Cerebellar cortex (tissue), 1 donor: ENCODE results near the gene QPCTL.

Experiments
- DNase-seq: peaks from one replicate; pipeline ENCODE4 v3.0.0-alpha.2; 2015; ENCODE audit warnings: low spot score

The QPCTL gene

GRCh38 chr19:45692187-45693105, at the start of gene QPCTL:
QPCTL (plus strand) TSS chr19:45692666; CDS start chr19:45692704, 38 bp downstream.
- peak; percentile 100 for DNase-seq

DNA sequence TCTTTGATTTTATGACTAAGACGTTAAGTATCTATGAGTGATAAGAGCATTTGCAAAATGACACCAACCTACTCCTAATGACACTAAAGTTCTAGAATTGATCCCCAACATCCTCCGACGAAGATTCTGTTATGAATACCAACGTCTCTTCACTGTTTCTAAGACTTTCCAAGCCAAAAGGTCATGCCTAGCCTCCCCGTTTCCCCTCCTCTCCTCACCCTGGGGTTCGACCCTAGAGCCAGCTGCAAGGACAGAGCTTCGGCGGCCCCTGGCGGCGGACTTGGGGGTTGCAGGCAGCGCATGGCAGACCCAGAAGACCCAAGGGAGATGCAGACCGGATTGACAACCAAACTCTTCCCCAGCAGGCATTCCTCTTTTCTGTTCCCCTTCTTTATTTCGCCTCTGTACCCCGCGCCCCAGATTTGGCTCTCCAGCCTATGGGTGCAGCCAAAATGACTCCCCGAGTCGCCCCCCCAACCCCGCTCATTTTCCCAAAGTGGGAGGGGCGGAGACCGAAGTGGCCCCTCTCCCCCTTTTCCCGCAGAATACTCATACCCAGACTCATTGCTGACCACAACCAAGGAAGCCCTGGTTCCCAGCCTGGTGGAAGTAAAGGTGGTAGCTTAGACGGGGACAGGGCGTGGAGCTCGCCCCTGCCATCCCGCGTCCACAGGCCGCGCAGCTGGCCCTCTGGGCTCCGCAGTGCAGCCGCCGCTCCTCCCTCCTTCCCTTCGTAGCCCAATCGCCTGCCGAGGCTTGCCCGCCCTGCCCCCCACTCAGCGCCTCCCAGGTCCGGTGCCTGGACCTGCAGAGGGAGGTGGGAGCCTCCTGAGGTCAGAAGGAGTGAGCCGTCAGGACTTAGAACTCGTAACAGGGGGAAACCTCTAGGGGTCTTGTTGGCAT, 49.2 kb upstream of the QPCTL start:
- DNase-seq, result peak; percentile 90

DNA sequence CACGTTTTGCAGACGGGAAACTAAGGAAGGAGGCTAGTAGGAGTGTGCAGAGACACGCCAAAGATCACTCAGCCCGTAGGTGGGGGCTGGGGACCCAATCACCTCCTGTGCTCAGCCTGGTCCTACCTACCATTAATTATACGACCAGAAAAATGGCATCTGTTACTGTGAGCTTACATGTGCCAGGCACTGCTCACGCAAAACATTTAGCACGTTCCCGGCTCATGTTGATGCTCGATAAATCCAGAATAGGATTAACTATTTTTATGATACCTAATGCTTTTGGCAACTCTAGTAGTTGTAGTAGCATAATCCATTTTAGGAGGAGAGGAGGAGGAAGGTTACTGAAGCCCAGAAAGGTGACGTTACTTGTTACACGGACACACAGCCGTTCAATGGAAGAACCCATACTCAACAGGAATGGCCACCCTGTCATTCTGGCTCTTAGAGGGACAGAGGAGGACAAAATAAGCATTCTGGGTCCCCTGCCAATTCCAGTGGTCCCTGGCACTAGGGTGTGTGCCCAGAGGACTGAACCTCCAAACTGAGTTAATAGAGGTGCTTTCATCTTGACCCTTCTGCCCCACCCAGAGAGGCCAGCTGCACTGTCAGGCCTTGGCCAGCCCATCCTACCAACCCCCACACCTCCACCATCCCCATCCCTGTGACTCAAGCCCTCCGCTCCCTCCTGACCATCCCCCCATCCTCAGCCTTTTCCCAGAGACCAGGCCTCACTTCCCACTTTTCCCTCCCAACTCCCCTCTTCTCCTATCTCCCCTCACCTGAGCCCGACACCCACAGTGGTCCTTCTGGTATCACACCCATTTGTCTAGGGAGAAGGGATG, 48.3 kb upstream of the QPCTL start:
- peak; percentile 48 for DNase-seq

DNA sequence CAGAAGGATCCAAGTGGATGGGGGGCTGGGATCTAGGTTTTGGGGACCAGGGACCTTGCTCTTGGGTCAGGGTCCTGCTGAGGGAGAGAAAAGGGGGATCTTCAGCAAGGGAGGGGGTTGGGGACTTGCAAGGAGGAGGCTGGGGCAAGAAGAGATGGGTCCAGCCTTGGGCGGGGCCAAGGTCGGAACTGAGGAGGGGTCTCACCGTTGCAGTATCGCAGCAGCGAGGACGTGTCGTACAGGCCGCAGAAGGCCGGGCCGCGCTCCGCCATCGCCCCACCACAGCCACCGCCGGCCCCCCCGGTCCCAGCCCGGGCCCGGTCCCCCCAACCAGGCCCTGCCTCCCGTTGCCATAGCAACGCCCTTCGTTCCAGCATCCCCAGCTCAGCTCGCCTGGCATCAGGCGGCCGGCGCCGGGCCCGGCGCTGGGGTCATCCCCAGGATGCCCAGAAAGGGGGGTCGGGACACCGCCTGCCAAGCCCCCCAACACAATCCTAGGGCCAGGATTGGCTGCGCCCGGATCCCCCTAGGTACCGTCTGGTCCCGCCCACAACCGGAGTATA, 47.3 kb upstream of the QPCTL start:
- no peak for DNase-seq

DNA sequence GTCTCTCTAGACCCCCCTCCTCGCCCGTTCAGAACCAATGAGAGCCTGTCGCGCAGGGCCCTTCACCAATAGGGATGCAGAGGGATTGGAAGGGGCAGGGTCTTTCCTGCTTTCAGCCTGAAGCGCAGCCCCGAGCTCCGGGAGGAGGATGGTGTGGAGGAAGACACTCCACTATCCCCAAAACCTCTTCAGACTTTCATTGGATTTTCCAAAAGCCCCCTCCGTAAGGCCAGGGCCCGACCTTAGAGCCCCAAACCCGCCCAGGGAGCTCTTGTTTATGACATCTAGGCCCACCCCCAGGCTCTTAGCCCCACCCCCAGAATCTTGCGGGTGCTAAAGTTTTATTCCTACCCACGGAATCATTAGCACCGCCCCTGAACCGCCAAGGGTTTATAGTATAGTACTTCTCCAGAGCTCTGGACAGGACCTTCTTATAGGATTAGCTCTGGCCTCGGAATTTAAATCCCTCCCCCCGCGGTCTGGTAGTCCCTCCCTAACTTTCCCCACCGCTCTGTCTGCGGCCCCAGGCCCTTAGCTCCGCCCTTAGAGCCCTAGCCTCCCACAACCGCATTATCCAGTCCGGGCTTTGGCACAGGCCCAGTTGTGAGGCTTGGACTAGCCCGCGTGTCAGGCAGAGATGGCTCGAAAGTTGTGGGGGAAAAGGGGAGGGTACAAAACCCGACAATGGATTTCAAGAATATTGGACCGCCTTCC, 46.7 kb upstream of the QPCTL start:
- peak; percentile 98 for DNase-seq

- DNase-seq, result no peak
Observed at GRCh38 chr19:45646345-45646698, 46.1 kb upstream of the QPCTL start.

- DNase-seq, result no peak
Observed at GRCh38 chr19:45650722-45651121, 41.7 kb upstream of the QPCTL start.

GRCh38 chr19:45653634-45654033, 38.8 kb upstream of the QPCTL start:
- DNase-seq, result no peak

GRCh38 chr19:45655073-45655472, 37.4 kb upstream of the QPCTL start:
- no peak for DNase-seq

- no peak for DNase-seq
Observed at GRCh38 chr19:45657520-45658167, 34.8 kb upstream of the QPCTL start.

GRCh38 chr19:45659096-45659729, 33.3 kb upstream of the QPCTL start:
- DNase-seq, result no peak

GRCh38 chr19:45660636-45661035, 31.8 kb upstream of the QPCTL start:
- DNase-seq, result no peak

DNA sequence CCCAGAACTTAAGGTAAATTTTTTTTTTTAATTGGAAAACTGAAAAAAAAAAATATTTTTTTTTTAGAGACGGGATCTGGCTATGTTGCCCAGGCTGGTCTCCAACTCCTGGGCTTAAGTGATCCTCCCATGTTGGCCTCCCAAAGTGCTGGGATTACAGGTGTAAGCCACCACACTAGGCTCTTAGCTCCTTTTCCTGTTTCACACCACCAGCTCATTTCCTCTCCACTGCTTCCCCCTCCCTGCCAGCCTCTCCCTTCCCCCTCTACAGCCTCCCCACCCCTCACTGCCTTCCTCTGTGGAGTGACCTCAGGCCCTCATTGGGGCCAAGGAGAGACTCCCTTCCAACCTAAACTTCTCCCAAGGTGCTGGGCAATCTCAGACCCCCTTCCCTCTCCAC, 28.7 kb upstream of the QPCTL start:
- DNase-seq, result no peak

DNA sequence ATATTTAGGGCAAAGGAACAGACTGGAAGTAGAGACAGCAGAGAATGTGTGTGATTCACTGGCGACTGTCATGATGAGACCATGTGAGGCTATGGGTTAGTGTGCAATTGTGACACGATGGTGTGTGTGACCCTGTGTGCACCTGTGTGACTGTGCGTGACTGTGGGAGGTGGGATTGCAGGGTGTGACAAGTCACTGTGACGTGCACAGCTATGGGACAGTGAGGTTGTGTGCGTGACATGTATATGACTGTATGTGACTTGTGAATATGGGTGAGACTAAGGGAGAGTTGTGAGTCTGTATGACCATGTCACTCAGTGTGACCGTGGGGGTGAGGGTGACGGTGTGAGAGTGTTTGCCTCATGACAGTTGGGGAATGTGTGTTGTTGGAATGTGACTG, 27.9 kb upstream of the QPCTL start:
- DNase-seq, result no peak

DNA sequence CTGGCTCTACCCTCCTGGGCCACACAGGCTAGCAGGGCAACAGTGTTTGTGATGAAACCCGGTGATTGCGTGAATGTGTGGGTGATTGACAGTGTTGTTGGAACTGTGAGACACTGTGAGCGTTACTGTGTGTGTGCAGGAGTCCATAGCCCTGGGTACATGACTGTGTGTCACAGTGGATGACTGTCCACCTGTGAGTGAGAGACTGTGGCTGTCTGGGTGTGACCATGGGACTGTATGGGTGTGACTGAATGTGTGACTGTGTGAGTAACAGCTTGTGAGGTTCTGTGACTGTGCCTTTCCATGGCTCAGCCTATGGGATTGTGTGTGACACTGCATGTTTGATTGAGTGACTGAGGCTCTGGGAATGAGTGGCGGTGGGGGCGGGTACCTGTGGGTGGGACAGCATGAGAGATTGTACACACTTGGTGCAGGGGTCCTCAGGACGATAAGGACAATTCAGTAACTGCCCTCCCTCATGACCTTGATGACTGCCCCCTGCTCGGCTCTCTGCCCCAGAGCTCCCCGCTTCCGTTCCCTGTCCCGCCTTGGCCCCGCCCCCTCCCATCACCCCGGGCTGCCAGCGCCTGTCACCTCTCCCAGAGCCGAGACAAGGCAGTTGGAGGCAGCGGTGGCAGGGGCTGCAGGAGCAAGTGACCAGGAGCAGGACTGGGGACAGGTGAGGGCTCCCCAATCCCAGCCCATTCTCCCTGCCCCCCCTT, 24.7 kb upstream of the QPCTL start, which contains the start of gene GIPR:
Gene GIPR, plus strand, starts transcription at position 602 of the 722 bp plus-strand sequence. CDS start 1,300 bp downstream, outside the sequence.
- DNase-seq, result peak; percentile 39

DNA sequence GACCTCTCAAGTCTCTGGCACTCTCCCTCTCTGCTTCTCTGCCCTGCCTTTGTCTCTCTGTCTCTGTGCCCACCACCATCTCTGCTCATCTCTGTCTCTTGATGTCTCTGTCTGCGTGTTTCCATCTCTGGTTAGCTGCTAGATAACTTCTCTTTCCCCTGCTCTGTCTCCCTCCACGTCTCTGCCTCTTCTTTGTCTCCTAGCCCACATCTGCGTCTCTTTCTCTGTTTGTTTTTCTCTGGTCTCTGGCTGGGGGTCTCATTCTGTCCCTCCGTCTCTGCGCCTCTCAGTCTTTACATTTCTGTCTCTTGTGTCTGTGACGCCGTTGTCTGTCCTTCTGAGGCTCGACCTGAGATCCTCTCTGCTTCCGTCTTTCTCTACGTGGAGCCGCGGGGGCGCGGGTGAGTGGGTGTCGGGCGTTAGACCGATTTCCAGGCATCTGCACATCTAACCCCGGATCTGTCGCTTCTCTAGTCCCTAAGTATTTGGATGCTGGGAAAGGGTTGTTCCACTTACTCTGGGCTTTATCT, 24.1 kb upstream of the QPCTL start:
- DNase-seq, result no peak

DNA sequence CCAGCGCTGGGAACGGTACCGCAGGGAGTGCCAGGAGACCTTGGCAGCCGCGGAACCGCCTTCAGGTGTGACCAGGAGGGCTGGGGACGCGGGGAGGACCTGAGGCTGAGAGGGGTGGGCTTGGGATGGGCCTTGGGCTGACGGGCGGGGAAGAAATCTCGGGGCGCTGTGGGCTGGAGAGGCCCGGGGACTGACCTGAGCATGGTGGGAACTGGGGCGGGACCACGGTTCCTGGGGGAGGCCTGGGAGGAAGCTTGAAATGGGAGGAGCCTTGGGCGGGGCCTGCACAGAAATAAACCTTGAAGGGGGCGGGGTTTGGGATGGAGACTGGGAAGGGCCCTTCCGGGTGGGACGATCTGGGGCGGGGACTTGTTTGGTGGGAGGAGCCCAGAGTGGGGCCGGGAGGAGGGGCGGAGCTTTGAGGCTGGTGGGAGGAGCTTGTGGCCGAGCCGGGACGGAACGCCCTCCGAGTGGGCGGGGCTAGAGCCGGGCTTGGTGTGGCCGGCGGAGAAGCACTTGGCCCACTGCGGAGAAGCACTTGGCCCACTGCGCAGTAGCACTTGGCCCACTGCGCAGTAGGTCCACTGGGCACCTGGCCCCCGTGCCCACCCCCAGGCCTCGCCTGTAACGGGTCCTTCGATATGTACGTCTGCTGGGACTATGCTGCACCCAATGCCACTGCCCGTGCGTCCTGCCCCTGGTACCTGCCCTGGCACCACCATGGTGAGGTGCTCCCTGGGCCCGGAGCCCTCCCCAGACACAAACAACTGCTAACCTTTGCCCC, 21.6 kb upstream of the QPCTL start:
- peak; percentile 72 for DNase-seq

DNA sequence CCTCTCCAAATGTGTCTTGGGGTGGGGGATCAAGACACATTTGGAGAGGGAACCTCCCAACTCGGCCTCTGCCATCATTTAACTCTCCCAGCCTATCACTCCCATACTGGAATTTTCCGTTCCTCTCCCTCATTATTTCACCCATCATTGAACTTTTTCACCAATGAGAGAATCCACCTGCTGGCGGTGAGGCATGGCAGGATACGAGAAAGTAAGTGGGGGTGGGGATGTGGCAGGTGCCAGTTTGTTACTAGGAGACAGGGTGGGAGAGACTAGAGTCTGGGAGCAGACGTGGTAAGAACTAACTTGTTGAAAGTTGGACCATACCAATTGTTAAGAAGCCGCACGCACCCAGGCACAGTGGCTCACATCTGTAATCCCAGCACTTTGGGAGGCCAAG, 17.5 kb upstream of the QPCTL start:
- DNase-seq, result no peak
